ENCODE data around the gene ZYG11A.
"Not testable (repeated sequence)": the region's sequence is repeated elsewhere in the genome, so short reads cannot be mapped to it uniquely, and the experiment has no call there.

The ZYG11A gene

DNA sequence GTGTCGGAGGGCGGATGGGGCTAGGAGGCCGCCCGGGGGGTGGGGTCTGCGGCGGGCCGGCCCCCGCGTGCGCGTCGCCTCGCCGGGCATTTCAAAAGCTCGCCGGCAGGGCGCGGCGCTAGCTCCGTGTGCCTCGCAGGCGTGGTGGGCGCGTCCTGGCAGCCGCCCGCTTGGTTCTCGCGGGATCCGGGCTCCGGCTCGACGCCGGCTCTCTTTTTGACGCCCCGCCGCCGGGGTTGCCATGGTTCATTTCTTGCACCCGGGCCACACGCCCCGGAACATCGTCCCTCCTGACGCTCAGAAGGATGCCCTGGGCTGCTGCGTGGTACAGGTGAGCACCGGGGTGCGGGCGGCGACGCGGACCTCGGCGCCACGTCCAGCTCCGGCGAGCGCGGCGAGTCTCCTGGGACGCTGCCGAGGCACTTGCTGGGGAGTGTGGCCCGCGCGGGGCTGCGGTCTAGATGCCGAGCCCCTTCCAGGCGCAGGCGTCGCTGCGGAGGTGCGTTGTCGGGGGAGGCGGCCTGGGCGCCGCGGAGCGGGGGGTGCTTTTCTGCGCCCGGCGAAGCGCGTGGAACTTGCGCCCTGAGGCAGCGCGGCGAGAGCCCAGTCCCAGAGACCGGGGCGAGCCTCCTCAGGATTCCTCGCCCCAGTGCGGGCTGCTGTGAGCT lies at the start of gene ZYG11A:
TSS of gene ZYG11A (plus strand) at position 118 of the 668 bp plus-strand sequence. CDS start at position 242, 124 bp downstream.
- peak; percentile 63 for DNase-seq

DNA sequence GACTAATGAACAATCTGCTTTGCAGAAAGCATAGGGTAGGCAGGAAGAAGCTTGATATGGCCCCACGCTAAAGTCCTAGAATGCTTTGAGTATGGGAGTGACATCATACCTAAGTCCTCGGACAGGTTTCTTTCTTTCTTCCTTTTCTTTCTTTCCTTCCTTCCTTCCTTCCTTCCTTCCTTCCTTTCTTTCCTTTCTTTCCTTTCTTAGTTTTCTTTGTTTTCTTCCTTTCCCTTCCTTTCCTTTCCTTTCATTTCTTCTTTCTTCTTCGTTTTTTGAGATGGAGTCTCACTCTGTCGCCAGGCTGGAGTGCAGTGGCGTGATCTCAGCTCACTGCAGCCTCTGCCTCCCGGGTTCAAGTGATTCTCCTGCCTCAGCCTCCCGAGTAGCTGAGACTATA lies 48.8 kb upstream of the ZYG11A start:
- DNase-seq = not testable (repeated sequence)

DNA sequence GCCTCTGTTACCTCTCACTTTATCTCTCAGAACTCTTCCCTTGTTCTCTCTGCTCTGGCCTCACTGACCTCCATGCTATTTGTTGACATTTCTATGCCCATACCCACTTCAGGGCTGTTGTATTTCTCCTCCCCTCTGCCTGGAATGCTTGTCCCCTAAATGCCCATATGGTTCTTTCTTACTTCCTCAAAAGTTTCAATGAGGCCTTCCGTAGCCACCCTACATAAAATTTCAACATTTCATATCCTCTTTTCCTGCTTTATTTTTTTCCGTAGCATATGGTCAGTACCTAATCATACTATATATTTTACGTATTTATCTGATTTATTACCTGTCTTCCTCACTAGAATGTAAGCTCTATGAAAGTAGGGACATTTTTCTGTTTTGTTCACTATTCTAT lies 47.1 kb upstream of the ZYG11A start:
- no peak for DNase-seq

DNA sequence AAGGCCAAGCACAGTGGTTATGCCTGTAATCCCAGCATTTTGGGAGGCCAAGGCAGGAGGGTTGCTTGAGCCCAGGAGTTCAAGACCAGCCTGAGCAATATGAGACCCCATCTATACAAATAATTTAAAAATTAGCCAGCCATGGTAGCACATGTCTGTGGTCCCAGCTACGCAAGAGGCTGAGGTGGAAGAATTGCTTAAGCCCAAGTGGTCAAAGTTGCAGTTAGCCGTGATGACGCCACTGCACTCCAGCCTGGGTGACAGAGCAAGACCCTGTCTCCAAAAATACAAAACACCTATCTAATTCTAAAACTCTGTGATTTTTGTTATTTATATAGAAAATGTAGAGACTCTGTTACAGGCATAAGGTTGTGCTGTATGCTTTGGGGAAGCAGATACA lies 44.2 kb upstream of the ZYG11A start:
- no peak for DNase-seq

DNA sequence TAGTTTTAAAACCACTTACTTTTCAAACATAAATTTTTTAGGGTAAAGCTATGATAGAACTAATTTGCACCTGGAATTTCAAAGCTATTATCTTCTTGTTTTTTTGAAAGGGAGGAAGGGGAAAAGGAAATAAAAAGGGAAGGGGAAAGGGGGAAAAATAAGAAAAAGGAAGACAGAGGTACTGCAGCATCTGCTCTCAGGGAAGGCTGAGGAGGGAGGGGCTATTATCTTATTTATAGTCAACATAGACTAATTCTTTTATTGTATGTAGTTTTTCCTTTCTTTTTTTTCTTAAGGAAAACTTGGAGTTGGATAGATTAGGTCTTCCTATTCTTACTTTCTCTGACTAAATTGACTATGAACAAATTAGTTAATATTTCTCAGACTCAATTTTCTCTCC lies 41.5 kb upstream of the ZYG11A start:
- no peak for DNase-seq

- not testable (repeated sequence) for DNase-seq
Measured at GRCh38 chr1:52804083-52804482, 38.5 kb upstream of the ZYG11A start.

GRCh38 chr1:52814465-52814864 lies 28.1 kb upstream of the ZYG11A start:
- no peak for DNase-seq

- not testable (repeated sequence) for DNase-seq
Measured at GRCh38 chr1:52820830-52821229, 21.7 kb upstream of the ZYG11A start.

GRCh38 chr1:52825868-52826267 lies 16.7 kb upstream of the ZYG11A start:
- DNase-seq = peak; percentile 20

- DNase-seq = no peak
Measured at GRCh38 chr1:52834798-52835197, 7.8 kb upstream of the ZYG11A start.

DNA sequence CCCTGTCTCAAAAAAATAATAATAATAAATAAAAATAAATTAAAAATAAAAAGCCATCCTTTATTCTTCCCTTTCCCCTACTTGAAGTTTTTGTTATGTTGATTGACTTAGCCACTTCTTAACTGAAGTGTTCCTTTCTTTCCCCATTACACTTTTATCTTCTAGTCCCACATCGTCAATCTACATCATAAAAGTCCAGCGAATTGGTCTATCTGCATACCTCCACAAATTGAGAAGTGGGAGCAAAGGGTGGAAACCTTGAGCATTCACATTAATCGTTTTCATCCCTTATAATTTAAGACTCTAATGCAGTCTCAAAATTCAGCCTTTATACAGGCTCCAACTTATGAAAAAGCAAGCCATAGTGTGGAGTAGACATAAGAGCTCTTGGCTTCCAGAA lies 6.5 kb upstream of the ZYG11A start:
- no peak for DNase-seq

DNA sequence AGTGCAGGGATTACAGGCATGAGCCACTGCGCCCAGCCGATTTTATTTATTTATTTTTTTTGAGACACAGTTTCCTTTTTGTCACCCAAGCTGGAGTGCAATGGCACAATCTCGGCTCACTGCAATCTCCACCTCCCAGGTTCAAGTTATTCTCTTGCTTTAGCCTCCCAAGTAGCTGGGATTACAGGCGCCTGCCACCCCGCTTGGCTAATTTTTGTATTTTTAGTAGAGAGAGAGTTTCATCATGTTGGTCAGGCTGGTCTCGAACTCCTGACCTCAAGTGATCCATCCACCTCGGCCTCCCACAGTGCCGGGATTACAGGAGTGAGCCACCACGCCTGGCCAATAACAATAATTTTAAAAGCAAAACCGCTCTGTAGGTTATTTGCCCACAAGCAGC lies 3.4 kb upstream of the ZYG11A start:
- DNase-seq = not testable (repeated sequence)

DNA sequence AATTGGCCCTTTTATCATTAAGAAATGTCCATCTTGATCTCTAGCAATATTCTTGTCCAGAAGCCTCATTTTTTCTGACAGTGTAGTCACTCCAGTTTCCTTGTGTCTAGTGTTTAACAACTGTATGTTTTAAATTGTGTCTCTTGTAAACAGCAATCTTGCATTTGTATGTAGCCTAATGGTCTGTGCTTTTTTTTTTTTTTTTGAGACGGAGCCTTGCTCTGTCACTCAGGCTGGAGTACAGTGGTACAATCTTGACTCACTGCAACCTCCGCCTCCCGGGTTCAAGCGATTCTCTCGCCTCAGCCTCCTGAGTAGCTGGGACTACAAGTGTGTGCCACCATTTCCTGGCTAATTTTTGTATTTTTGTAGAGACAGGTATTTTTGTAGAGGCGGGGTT lies 2.6 kb downstream of the ZYG11A start:
- not testable (repeated sequence) for DNase-seq

DNA sequence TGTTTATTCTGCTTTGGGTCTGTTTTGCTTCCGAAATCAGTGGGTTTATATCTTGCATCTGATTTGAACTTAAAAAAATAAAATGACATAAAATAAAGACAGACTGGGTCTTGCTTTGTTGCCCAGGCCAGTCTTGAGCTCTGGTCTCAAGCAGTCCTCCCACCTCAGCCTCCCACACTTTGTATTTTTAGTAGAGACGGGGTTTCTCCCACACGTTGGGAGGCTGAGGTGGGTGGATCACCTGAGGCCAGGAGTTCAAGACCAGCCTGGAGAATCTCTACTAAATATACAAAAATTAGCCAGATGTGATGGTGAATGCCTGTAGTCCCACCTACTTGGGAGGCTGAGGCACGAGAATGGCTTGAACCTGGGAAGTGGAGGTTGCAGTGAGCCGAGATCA lies 5.9 kb downstream of the ZYG11A start:
- no peak for DNase-seq

DNA sequence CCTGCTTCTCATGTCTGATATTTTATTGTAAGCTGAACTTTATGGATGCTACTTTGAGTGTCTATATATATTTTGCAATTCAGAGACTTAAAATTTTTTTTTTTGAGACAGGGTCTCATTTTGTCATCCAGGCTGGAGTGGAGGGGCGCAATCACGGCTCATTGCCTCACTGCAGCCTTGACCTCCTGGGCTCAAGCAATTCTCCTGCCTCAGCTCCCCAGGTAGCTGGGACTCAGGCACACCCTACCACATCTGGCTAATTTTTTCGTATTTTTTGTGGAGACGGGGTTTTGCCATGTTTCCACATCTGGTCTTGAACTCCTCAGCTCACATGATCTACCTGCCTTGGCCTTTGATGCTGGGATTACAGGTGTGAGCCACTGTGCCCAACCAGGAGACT lies 8.4 kb downstream of the ZYG11A start:
- no peak for DNase-seq

DNA sequence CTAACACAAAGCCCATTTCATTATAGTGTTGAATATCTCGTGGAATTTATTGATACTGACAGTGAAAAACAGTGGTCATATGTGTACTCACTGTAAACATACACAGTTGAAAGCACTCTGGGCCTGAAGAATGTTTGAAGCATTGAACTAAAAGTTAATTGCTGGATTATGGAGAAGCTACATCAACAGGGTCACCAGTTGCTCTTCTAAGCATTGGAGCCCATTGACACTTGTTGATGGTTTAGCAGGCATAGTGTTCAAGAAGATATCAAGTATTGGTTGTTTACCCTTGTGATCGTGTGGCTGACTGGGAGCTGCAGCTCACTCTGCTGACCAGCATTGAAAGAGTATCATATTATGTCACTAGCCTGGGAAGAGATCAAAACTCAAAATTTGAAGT lies 10.3 kb downstream of the ZYG11A start:
- no peak for DNase-seq

- DNase-seq = no peak
Measured at GRCh38 chr1:52855584-52855983, 13.0 kb downstream of the ZYG11A start.

DNA sequence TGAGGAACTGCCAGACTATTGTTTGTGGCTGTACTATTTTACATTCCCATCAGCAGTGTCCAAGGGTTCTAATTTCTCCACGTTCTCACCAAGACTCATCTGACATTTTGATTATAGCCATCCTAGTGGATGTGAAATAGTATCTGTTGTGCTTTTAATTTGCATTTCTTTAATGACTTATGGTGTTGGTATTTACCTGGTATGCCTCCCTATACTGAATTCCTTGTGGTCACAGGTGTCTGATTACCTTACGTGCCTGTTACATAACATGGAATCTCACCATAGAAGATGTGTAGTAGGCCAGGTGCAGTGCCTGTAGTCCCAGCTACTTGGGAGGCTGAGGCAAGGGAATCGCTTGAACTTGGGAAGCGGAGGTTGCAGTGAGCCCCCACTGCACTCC lies 13.5 kb downstream of the ZYG11A start:
- no peak for DNase-seq

DNA sequence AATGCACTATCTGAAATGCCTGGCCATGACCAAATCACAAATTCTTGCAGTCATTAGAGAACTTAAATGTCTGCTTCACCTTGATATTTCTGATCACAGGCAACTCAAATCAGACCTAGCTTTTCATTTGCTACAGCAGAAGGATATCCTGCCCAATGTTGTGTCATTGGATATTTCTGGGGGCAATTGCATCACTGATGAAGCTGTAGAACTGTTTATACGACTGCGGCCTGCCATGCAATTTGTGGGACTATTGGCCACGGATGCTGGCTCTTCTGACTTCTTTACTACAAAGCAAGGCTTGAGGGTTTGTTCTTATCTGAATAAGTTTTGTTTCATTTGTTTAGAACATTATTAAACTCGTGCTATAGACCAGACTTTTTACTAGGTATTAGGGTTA lies 14.9 kb downstream of the ZYG11A start:
- no peak for DNase-seq

- no peak for DNase-seq
Measured at GRCh38 chr1:52862666-52863458, 20.3 kb downstream of the ZYG11A start.

DNA sequence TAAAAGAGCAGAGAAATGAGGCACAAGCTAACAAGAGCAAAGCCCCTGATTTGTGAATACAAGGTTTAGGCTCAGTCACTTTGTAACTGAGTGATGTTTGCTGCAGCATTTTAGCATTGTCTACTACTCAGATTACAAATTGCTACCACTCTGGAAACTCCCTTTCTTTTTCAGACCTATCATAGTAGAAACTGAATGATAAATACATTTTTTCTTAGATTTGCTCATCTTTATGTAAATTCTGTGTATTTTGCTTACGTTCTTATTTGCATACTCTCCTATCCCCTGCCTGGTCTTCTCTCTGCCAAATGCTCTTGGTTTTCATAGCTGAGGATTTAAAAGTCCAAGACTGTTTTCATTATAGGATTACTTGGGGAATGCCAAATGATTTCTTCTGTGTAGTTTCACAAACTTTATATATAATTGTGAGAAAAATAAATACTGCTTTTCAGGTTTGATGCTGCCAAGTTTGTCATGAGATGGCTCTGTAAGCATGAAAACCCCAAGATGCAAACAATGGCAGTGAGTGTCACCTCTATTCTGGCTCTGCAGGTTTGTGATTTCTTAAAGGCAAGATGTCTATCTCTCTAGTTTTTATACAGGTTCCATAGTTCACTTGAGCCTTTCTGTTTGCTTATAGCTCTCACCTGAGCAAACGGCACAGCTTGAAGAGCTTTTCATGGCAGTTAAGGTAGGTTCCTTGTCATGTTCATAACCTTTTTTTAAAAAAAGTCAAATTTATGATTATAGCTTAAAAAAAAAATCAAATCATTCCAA lies 24.7 kb downstream of the ZYG11A start:
- no peak for DNase-seq

GRCh38 chr1:52869727-52870126 lies 27.2 kb downstream of the ZYG11A start:
- DNase-seq = not testable (repeated sequence)

DNA sequence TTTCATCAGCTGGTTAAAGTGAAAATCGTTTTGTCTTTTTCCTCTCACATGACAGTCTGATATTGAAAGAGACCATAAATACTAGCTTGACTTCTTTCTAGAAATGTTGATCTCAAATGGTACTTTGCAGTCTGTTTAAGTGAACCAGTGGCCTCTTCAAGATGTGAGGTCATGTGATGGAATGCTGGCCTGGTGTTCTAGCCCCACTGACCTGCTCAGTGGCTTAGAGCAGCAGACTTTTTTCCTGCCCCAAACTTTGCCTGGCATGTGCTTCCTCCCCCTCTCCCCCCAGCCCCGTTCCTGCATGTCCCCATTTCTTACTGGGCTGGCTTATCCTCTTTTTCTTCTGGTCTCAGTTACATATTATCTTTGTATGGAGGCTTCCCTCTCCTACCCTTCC lies 34.3 kb downstream of the ZYG11A start:
- no peak for DNase-seq

- no peak for DNase-seq
Measured at GRCh38 chr1:52877554-52877953, 35.0 kb downstream of the ZYG11A start.

Measured in NCI-H510A treated with DMSO at 0.1 percent for 48 hours (cell line).